Right cardiac atrium (tissue), 5 donors: ENCODE measurements around the gene NEBL. TPM values are rescaled to one million over a fixed set of nuclear protein-coding genes. Genes with fewer than 3 reads are reported as not detected.

Experiments used
- ATAC-seq, 2 donors: fragments of 200-7000 bp; cut with Tn5 transposase; one replicate each; pipeline versions ENCODE4 v1.8.0 to v1.9.1; 2020; ENCODE audit warnings: moderate library complexity in 2 of 2, mild to moderate bottlenecking in 1 of 2
- DNase-seq, 3 donors: peaks; one replicate each; pipeline ENCODE4 v3.0.0-alpha.2; 2020
- H3K27ac ChIP-seq: one replicate; pipeline ENCODE4 v1.5.1; 2013; ENCODE audit warnings: mild to moderate bottlenecking, low read length, control low read depth, moderate library complexity
- H3K27me3 ChIP-seq: one replicate; pipeline ENCODE4 v1.6.1; 2013; ENCODE audit not compliant: control insufficient read depth, insufficient read depth
- H3K4me1 ChIP-seq: one replicate; pipeline ENCODE4 v1.6.1; 2013; ENCODE audit warnings: low read length; ENCODE audit not compliant: control insufficient read depth, insufficient read depth
- H3K4me3 ChIP-seq: one replicate; pipeline ENCODE4 v1.5.1; 2013; ENCODE audit warnings: low read length, control low read depth
- H3K9me3 ChIP-seq: one replicate; pipeline ENCODE4 v1.6.1; 2013; ENCODE audit warnings: low read length; ENCODE audit not compliant: control insufficient read depth
- WGBS: extraction: QIAGEN DNeasy Blood & Tissue Kit; methylation state at CpG from one replicate; pipeline ENCODE4 v1.1.7; 2013; 5-methylcytosine and 5-hydroxymethylcytosine counted together
- intact Hi-C, 4 donors: fragments of 100-400 bp; cut with DNase I; formaldehyde crosslinking; loops; one replicate each; pipeline versions ENCODE4 v1.11.0 to v1.14.0; 2022 to 2023
- polyA plus RNA-seq: library from polyadenylated mRNA; stranded (reverse); fragments of 200-250 nt; gene quantifications from one replicate; pipeline ENCODE4 v1.2.3, GENCODE V29; 2013
- total RNA-seq, 4 donors: library from RNA; stranded (reverse); fragmentation: NEBNext Ultra II Directional; extraction: Animal tissue kit (Norgen Biotek cat#: 25700); gene quantifications; one replicate each; pipeline ENCODE4 v1.2.1, GENCODE V29; 2021
- donor health status: healthy with polysubstance abuse.
- donor health status: DM: no; HTN: yes; CAD: no.
- donor health status: DM: no; HTN: no; CAD: no.
- donor health status: DM: no; HTN: yes; CAD: no; lungs with severe emphysema.
- donor health status: DM: yes; HTN: yes; CAD: no.

The NEBL gene
- total and polyA plus RNA-seq, 5 donors: 257 to 628 (median 488) TPM

DNA sequence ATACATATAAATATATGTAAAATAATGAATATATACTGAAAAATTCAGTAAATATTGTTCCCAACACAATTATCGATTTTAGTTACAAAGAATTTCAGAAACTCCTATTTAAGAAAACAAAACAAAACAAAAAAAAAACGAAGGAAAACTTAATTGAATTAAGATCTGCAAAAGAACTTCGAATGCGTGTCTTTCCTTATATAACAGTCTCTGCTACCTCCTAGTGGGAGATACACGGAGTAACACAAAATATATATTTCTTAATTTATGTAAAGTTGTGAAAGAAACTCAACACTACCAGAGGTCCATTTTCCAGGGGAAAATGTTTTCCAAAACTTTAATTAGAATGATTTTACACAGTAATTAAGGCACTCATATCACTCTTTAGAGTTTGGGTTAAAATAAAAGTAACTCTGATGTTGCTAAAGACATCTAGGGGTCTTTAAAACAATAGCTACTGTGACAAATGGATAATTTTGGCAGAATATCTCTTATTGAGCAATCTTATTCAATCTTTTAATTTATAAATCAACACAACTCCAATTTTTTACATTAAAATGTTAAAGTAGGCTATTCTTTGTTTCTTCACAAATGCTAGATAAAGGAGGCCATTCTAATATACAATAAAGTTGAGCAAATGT, 41.6 kb downstream of the NEBL start:
- no peaks in the 10 kb centered on the region for H3K4me1 ChIP-seq
- H3K4me3 ChIP-seq: no peak overlapping the region
- H3K27ac ChIP-seq: no peak overlapping the region
- H3K27me3 ChIP-seq: no peaks in the 10 kb centered on the region
- no peaks in the 10 kb centered on the region for H3K9me3 ChIP-seq
- no peak for DNase-seq
- ATAC-seq: no peak
- intact Hi-C loops: no loop called here
- WGBS: 31% methylated on average over 5 of the region's 5 CpGs

- DNase-seq: no peak
- intact Hi-C loops: no loop called here
- Histone ChIP-seq H3K9me3 (no peaks in the 10 kb centered on the region), H3K4me1 (peaks cover 1% of the 10 kb centered on the region), H3K27me3 (no peaks in the 10 kb centered on the region), H3K27ac (no peak overlapping the region), H3K4me3 (no peak overlapping the region)
- no peak for ATAC-seq
- 97% methylated on average over 2 of the region's 2 CpGs for WGBS
These were observed 43.8 kb downstream of the NEBL start for GRCh38 chr10:20853276-20853675.

GRCh38 chr10:20852303-20852702, 44.8 kb downstream of the NEBL start:
- ATAC-seq (no peak), DNase-seq (peak in 1 of 3 donors; percentile 34)
- H3K4me3 ChIP-seq: no peak overlapping the region
- no peaks in the 10 kb centered on the region for H3K9me3 ChIP-seq
- H3K4me1 ChIP-seq: peaks cover 1% of the 10 kb centered on the region
- H3K27me3 ChIP-seq: no peaks in the 10 kb centered on the region
- H3K27ac ChIP-seq: no peak overlapping the region
- intact Hi-C loops: no loop called here
- WGBS: 92% methylated on average over 10 of the region's 10 CpGs

DNA sequence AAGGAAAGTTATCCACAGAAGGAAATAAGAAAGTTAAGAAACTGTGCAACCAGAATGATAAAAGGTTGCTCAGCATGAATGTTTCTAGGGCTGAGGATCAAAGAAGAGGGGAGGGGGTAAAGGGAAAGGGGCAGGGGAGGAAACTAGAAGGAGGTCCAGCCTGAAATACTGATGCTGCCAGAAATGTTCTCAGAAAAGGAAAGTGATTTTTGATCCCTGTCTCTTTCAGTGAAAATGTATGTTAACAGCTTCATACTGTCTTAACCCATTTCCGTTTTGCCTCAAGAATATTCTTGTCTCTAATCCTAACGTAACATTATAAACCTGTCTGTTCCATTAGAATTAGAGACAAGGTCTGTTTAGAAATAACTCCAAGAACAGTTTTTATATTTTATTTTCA, 49.6 kb downstream of the NEBL start:
- Histone ChIP-seq H3K4me1 (peaks cover 1% of the 10 kb centered on the region), H3K27me3 (no peaks in the 10 kb centered on the region), H3K27ac (no peak overlapping the region), H3K9me3 (no peaks in the 10 kb centered on the region), H3K4me3 (no peak overlapping the region)
- intact Hi-C loops: no loop called here
- WGBS: 74% methylated on average over 2 of the region's 2 CpGs
- ATAC-seq (no peak), DNase-seq (no peak)

DNA sequence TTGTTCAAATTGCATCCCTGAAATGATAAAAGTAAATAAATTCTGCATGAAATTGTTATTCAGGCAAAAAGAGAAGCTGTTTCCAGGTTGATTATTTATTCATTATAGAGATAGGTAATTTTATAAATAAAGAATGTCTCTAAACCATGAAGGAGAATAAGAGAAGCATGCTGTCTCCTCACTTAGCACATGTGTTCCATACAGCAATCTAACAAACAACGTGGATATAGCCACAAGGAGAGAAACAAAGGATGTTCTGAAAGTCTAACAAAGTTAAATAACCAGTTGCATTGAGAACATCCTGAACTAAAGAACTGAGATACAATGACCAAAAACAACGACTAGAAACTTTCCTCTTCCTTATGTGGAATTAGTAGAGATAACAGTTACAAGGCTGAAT, 50.8 kb downstream of the NEBL start:
- intact Hi-C loops: no loop called here
- Histone ChIP-seq H3K4me1 (peaks cover 1% of the 10 kb centered on the region), H3K27ac (no peak overlapping the region), H3K9me3 (no peaks in the 10 kb centered on the region), H3K4me3 (no peak overlapping the region), H3K27me3 (no peaks in the 10 kb centered on the region)
- no peak for ATAC-seq
- 26% methylated on average over 2 of the region's 2 CpGs for WGBS
- no peak for DNase-seq

DNA sequence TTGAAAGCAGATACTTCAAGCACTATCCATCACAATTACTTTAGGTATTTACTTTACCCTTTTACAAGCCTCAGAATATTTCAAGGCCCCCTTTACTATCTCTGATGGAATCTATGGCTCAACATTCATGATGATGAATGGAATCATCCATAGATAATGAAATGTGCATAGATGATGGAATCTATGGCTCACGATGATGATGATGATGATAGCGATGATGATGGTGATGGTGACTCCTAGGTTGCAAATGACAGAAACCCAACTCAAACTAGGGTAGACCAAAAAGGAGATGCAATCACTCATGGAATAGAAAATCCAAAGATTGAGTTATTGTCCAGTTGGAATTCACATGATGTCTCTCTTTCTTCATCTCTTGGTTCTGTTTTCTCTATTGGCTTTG, 55.7 kb downstream of the NEBL start:
- WGBS: 98% methylated on average over 2 of the region's 2 CpGs
- intact Hi-C loops: no loop called here
- no peaks in the 10 kb centered on the region for H3K27me3 ChIP-seq

DNA sequence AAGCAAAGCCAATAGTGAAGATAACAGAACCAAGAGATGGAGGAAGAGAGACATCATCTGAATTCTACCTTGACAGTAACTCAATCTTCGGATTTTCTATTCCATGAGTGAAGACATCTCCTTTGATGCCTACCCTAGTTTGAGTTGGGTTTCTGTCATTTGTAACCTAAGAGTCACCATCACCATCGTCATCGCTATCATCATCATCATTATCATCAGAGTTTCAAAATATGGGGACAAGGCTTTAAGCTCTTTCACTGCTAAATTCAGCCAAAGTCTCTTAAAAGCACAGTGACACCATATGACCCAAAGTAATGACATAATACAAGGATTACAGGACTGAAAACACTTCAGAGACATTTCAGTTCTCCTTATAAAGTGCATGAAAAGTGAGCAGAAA, 57.2 kb downstream of the NEBL start:
- intact Hi-C loops: no loop called here
- no peak for ATAC-seq

More for the DNA sequence above, 55.7 kb downstream of the NEBL start:
- ATAC-seq (no peak), DNase-seq (no peak)
- Histone ChIP-seq H3K9me3 (no peaks in the 10 kb centered on the region), H3K27ac (no peak overlapping the region), H3K4me3 (no peak overlapping the region), H3K4me1 (no peaks in the 10 kb centered on the region)

DNA sequence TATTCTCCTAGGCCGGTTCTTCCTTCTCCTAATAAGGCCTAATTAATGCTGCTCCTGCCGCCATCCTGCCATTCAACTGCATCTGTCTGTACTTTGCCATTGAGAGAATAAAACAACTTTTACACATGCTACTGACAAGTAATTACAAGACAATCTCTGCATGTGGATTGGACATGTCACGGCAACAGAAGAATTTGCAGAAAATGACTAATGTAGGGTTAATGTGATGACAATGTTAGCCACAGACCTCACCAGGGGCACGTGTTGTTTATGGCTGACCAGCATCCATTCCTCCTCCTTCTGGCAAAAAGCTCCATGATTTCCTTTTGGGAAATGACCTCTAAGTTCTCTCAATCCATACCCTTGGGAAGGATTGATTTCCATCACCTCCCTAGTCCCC, 58.0 kb downstream of the NEBL start:
- no peak for DNase-seq
- ATAC-seq: no peak
- intact Hi-C loops: no loop called here
- Histone ChIP-seq H3K9me3 (no peaks in the 10 kb centered on the region), H3K27ac (no peak overlapping the region), H3K27me3 (no peaks in the 10 kb centered on the region), H3K4me1 (no peaks in the 10 kb centered on the region), H3K4me3 (no peak overlapping the region)
- 91% methylated on average over 4 of the region's 4 CpGs for WGBS

More for the DNA sequence above, 57.2 kb downstream of the NEBL start:
- H3K4me1 ChIP-seq: no peaks in the 10 kb centered on the region
- DNase-seq: no peak
- no peaks in the 10 kb centered on the region for H3K27me3 ChIP-seq
- H3K27ac ChIP-seq: no peak overlapping the region
- H3K9me3 ChIP-seq: no peaks in the 10 kb centered on the region
- 91% methylated on average over 3 of the region's 3 CpGs for WGBS
- no peak overlapping the region for H3K4me3 ChIP-seq

GRCh38 chr10:20836401-20836800, 60.7 kb downstream of the NEBL start:
- H3K9me3 ChIP-seq: no peaks in the 10 kb centered on the region
- no peaks in the 10 kb centered on the region for H3K27me3 ChIP-seq
- no peak overlapping the region for H3K4me3 ChIP-seq
- H3K27ac ChIP-seq: no peak overlapping the region
- intact Hi-C loops: no loop called here
- H3K4me1 ChIP-seq: no peaks in the 10 kb centered on the region
- DNase-seq (peak in 2 of 3 donors; percentile 33 to 40), ATAC-seq (peak in 1 of 2 donors; percentile 40)
- WGBS: 94% methylated on average over 7 of the region's 7 CpGs

GRCh38 chr10:20835335-20835734, 61.8 kb downstream of the NEBL start:
- Histone ChIP-seq H3K27ac (no peak overlapping the region), H3K4me3 (no peak overlapping the region), H3K9me3 (no peaks in the 10 kb centered on the region), H3K4me1 (no peaks in the 10 kb centered on the region), H3K27me3 (no peaks in the 10 kb centered on the region)
- DNase-seq: no peak
- intact Hi-C loops: no loop called here
- ATAC-seq: no peak
- 56% methylated on average over 4 of the region's 4 CpGs for WGBS

DNA sequence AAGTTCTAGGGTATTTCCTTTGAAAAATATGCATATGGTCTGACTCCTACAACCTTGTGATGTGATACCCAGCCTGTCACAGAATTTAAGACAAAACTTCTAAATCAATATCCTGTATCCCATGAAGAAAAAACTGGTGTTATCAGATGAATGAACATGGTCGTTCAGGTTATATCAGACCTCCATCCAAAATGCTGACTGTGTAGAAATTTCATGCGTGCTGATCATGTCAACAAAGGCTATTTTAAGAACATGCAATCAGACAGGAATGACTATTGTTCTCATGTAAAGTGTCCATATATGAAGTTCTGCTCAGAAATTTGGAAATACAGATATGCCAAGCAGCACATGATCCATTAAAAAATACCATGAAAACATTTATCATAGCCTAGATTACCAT, 62.3 kb downstream of the NEBL start:
- 25% methylated on average over 2 of the region's 2 CpGs for WGBS
- Histone ChIP-seq H3K9me3 (no peaks in the 10 kb centered on the region), H3K27ac (no peak overlapping the region), H3K4me1 (no peaks in the 10 kb centered on the region), H3K4me3 (no peak overlapping the region), H3K27me3 (no peaks in the 10 kb centered on the region)
- intact Hi-C loops: no loop called here
- ATAC-seq (no peak), DNase-seq (no peak)

DNA sequence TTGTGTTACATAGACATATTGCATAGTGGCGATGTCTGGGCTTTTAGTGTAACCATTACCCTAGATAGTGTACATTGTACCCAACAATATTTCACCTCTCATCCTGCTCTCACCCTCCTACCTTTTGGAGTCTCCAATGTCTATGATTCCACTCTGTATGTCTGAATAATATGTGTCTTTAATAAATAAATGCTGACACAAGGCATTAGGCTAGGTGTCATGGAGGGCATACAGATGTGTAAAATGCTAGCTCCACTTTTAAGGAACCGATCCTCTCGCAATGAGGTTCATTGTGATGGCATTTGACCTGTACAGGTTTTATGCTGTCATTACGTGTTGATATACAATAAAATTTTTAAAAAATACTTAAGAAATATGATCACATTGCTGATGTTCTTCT, 74.3 kb downstream of the NEBL start:
- DNase-seq (no peak), ATAC-seq (no peak)
- WGBS: 93% methylated on average over 4 of the region's 4 CpGs
- Histone ChIP-seq H3K4me1 (no peaks in the 10 kb centered on the region), H3K9me3 (no peaks in the 10 kb centered on the region), H3K4me3 (no peak overlapping the region), H3K27me3 (no peaks in the 10 kb centered on the region), H3K27ac (no peak overlapping the region)
- intact Hi-C loops: no loop called here
